Measurements from ENCODE around the gene MIER3.

Gene MIER3

DNA sequence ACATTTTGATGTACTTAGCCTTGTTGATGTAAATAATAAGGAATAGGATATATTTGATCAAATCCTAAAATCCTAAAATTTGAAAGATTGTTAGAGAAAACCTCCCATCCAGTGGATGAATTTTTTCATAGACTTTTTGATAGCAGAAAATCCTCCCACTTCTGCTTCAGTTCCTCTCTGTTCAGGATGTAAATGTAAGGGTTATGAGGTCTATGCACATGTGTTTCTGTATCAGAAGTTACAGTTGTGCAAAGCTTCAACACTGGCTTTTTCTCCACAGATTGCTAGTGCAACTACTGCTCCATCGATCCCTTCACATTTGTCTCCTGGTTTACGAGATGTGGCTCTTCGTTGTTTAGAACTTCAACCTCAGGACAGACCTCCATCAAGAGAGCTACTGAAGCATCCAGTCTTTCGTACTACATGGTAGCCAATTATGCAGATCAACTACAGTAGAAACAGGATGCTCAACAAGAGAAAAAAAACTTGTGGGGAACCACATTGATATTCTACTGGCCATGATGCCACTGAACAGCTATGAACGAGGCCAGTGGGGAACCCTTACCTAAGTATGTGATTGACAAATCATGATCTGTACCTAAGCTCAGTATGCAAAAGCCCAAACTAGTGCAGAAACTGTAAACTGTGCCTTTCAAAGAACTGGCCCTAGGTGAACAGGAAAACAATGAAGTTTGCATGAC, 58.5 kb downstream of the MIER3 start:
- no peak for DNase-seq

- no peak for DNase-seq
Measured at GRCh38 chr5:56881571-56881970, 70.4 kb downstream of the MIER3 start.

DNA sequence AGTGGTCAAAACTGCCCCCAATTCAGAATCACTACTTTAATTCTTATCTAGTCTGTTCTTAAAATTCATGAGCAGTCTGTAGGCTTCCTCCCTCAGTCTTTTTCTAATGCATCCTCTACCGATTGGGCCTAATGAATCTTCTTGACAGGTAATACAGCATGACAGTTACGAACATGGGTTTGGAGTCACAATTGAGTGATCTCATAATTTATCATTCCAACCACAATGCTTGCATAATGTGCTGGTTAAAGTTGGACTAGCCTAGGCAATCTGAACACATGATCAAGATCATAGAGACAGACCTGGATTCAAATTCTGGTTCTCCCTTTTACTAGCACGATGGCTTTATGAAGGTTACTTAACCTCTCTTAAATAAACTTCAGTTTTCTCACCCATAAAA, 75.6 kb downstream of the MIER3 start:
- DNase-seq: no peak

- DNase-seq: no peak
Measured at GRCh38 chr5:56873056-56873455, 78.9 kb downstream of the MIER3 start.

GRCh38 chr5:56871777-56872176, 80.1 kb downstream of the MIER3 start:
- no peak for DNase-seq
